Effector memory CD8-positive, alpha-beta T cell (primary cell): ENCODE measurements around the gene STIL.
"Not testable (repeated sequence)": the region's sequence is repeated elsewhere in the genome, so short reads cannot be mapped to it uniquely, and the experiment has no call there.

Source experiments
- ATAC-seq: fragments of 150-1000 bp; cut with Tn5 transposase; replicated peaks from 2 replicates; pipeline ENCODE4 v1.10.0; 2021; ENCODE audit warnings: mild to moderate bottlenecking, moderate library complexity
- DNase-seq, 3 experiments: peaks; one replicate each; pipeline ENCODE4 v3.0.0; 2021
- H3K27ac Mint-ChIP-seq, 2 donors: one replicate each; pipeline ENCODE4 v1.8.0; 2022; ENCODE audit warnings: mild to moderate bottlenecking in 2 of 2, mixed read lengths in 2 of 2, moderate library complexity in 2 of 2
- H3K27me3 Mint-ChIP-seq, 2 donors: one replicate each; pipeline ENCODE4 v1.8.0; 2022; ENCODE audit warnings: mixed read lengths in 2 of 2
- H3K36me3 Mint-ChIP-seq: one replicate; pipeline ENCODE4 v1.8.0; 2022; ENCODE audit warnings: mild to moderate bottlenecking, moderate library complexity, mixed read lengths; ENCODE audit not compliant: insufficient read depth
- H3K4me1 Mint-ChIP-seq, 2 donors: one replicate each; pipeline ENCODE4 v1.8.0; 2022; ENCODE audit warnings: low read depth in 2 of 2, mixed read lengths in 2 of 2
- H3K4me3 Mint-ChIP-seq, 2 donors: one replicate each; pipeline ENCODE4 v1.8.0; 2022; ENCODE audit warnings: mild to moderate bottlenecking in 2 of 2, mixed read lengths in 2 of 2, moderate library complexity in 2 of 2
- H3K9me3 Mint-ChIP-seq, 2 donors: one replicate each; pipeline ENCODE4 v1.8.0; 2022; ENCODE audit warnings: mixed read lengths in 2 of 2

The STIL gene

DNA sequence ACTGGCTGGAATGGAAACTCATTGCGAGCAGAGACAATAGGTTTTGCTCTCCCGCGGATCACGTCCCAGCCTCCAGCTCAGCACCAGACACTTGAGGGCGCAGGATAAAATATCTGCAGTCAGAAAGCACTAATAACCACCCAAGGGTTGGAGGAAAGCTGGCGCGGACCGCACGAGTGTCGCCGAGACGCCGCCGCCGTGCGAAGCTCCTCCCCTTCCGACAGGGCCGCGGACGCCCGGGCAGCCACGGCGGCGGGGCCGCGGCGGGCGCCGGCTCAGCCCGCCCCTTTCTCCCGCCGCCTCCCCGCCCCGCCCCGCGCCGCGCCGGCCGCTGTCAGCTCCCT, 19.6 kb upstream of the STIL start, which contains the start of gene CMPK1:
CMPK1 (plus strand) TSS at position 213 of the 344 bp plus-strand sequence. CDS start 156 bp downstream, outside the sequence.
- Mint-ChIP-seq H3K27ac (no peak within 1 kb of the TSS), H3K4me3 (no peak within 1 kb of the TSS), H3K9me3 (no peaks in the 10 kb centered on the region), H3K27me3 (no peaks in the 10 kb centered on the region), H3K4me1 (peaks cover 15 to 23% of the 10 kb centered on the region in 2 donors), H3K36me3 (no peaks in the 10 kb centered on the region)
- DNase-seq (peak; percentile 66 to 69 (median 68)), ATAC-seq (peak; percentile 76)

DNA sequence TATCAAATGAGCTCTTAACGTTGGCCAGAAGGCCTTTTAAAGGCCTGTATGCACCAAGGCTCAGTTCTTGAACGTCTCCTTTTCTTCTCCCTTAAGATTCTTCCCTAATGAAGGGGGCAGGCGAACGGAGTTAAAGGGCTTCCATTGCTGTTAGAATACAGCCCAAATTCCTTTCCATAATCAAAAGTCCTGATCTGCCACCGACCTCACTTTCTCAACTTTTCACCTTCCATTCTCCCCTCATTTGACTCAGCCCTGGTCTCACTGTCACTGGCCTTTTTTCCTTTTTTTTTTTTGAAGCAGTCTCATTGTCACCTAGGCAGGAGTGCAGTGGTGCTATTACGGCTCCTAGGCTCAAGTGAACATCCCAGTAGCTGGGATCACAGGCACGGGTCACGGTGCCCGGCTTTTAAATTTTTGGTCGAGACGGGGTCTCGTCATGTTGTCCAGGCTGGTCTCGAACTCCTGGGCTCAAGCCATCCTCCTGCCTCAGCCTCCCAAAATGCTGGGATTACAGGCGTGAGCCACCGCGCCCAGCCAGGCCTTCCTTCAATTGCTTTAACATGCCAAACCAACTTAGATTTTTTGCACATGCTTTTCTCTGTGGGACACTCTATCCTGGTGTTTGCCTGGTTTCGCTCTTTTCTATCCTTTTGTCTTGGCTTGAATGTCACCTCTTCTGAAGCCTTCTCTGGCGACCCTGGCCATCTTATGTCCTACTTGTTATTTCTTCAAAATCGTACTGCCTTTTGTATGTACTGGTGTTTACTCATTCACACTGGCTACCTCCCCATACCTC, 19.0 kb upstream of the STIL start:
- H3K27me3 Mint-ChIP-seq, result no peaks in the 10 kb centered on the region
- peaks cover 13 to 18% of the 10 kb centered on the region in 2 donors for H3K4me1 Mint-ChIP-seq
- H3K9me3 Mint-ChIP-seq, result no peaks in the 10 kb centered on the region
- DNase-seq, result no peak
- H3K27ac Mint-ChIP-seq, result no peak overlapping the region
- H3K36me3 Mint-ChIP-seq, result no peaks in the 10 kb centered on the region
- no peak overlapping the region for H3K4me3 Mint-ChIP-seq
- ATAC-seq, result no peak

DNA sequence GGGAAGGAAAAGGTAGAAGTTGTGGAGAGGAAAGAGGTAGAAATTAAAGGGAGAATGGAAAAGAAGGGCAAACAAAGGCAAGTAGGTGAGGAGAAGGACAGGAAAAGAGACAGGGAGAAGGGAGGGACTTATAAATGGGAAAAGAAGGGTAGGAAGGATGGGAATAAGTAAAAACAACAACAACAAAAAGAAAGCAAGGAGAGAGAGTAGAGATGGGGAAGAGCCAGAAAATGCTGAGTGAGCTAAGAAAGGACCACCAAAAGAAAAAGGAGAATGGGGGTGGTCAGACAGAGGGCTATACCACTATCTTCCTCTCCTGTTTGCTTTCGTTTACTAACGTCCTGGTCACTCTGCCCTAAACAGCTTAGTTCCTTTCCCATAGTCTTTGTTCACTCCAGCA, 17.9 kb upstream of the STIL start:
- H3K4me3 Mint-ChIP-seq, result no peak overlapping the region

DNA sequence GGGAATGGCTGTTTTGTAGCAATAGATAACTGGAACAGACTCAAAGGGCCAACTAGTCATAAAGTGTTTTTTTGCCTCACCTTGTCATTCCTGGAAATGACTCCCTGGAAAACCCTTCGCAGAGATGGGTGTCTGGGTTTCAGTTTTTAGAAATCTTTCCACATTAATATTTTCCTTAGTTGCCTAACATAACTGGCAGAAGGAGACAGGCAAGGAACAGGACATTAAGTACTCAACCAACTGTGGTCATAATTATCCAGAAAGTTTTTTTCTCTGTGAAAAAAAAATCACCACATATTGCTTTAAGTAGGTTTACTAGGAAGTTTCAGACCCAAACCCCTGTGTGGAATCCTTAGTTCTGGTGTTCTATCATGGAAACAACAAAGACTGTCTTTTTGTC, 16.3 kb upstream of the STIL start:
- H3K27ac Mint-ChIP-seq, result no peak overlapping the region
- DNase-seq, result no peak
- H3K4me1 Mint-ChIP-seq, result peaks cover 5 to 10% of the 10 kb centered on the region in 2 donors
- no peaks in the 10 kb centered on the region for H3K36me3 Mint-ChIP-seq
- H3K9me3 Mint-ChIP-seq, result no peaks in the 10 kb centered on the region
- no peak overlapping the region for H3K4me3 Mint-ChIP-seq
- no peak for ATAC-seq
- no peaks in the 10 kb centered on the region for H3K27me3 Mint-ChIP-seq

More for the DNA sequence above, 17.9 kb upstream of the STIL start:
- H3K27me3 Mint-ChIP-seq, result no peaks in the 10 kb centered on the region
- H3K27ac Mint-ChIP-seq, result no peak overlapping the region
- DNase-seq (no peak), ATAC-seq (no peak)
- H3K36me3 Mint-ChIP-seq, result no peaks in the 10 kb centered on the region
- peaks cover 13 to 15% of the 10 kb centered on the region in 2 donors for H3K4me1 Mint-ChIP-seq
- no peaks in the 10 kb centered on the region for H3K9me3 Mint-ChIP-seq

DNA sequence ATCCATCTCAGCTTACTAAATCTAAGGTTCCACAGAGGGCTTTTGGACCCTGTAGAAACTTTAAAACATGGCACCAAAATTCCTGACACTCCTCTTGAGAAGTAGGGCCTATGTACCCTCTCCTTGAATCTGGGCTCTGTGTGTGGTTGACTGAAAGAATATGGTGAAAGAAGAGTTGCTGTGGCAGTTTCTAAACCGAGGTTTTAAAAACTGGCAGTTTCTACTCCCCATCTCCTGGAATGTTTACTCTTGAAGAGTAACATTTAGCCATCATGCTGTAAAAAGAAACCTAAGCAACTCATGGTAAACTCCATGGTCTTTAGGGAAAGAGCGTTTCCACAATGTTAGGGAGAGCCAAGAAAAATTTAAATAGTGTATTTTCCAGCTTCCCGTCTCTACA, 15.0 kb upstream of the STIL start:
- H3K36me3 Mint-ChIP-seq, result no peaks in the 10 kb centered on the region
- H3K4me1 Mint-ChIP-seq, result no peaks in the 10 kb centered on the region
- DNase-seq, result no peak
- H3K27me3 Mint-ChIP-seq, result no peaks in the 10 kb centered on the region
- H3K9me3 Mint-ChIP-seq, result no peaks in the 10 kb centered on the region
- no peak for ATAC-seq
- H3K4me3 Mint-ChIP-seq, result no peak overlapping the region
- peak overlapping the region in 1 of 2 donors; percentile 41 for H3K27ac Mint-ChIP-seq

DNA sequence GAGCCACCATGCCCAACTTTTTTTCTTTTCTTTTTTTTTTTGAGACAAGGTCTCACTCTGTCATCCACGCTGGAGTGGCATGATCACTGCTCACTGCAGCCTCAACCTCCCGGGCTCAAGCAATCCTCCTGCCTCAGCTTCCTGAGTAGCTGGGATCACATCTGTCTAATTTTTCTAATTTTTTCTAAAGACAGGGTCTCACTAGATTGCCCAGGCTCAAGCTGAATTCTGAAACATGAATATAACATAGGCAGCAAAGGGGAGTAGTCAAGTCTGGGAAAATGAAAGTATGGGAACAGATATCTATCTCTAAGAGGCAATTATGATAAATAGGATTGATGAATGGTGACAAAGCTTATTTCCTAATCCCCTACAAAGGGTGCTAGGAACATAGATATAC, 12.3 kb upstream of the STIL start:
- H3K4me1 Mint-ChIP-seq, result no peaks in the 10 kb centered on the region
- no peaks in the 10 kb centered on the region for H3K9me3 Mint-ChIP-seq
- H3K27ac Mint-ChIP-seq, result no peak overlapping the region
- DNase-seq, result no peak
- no peak overlapping the region for H3K4me3 Mint-ChIP-seq
- no peak for ATAC-seq
- no peaks in the 10 kb centered on the region for H3K36me3 Mint-ChIP-seq
- H3K27me3 Mint-ChIP-seq, result no peaks in the 10 kb centered on the region

DNA sequence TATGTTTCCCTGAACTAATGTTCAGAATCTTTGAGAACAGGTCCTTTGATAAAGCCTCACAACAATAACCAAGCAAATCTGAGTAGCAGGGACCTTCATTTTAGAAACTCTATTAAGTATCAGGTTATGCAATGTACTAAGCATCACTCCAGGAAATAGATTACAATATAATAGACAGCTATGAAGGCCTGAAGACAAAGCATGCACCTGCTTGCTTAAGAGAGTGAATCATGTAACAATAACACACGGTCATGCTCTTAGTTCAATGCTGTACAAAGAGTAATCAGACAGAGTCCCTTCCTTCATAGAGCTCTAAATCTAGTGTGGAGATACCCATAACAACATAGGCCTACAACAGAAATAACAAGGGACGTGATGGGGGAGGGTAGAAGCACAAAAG, 11.6 kb upstream of the STIL start:
- no peaks in the 10 kb centered on the region for H3K9me3 Mint-ChIP-seq
- H3K36me3 Mint-ChIP-seq, result no peaks in the 10 kb centered on the region
- ATAC-seq (no peak), DNase-seq (no peak)
- H3K4me3 Mint-ChIP-seq, result no peak overlapping the region
- H3K27me3 Mint-ChIP-seq, result no peaks in the 10 kb centered on the region
- H3K4me1 Mint-ChIP-seq, result no peaks in the 10 kb centered on the region
- peak overlapping the region in 1 of 2 donors; percentile 67 for H3K27ac Mint-ChIP-seq

DNA sequence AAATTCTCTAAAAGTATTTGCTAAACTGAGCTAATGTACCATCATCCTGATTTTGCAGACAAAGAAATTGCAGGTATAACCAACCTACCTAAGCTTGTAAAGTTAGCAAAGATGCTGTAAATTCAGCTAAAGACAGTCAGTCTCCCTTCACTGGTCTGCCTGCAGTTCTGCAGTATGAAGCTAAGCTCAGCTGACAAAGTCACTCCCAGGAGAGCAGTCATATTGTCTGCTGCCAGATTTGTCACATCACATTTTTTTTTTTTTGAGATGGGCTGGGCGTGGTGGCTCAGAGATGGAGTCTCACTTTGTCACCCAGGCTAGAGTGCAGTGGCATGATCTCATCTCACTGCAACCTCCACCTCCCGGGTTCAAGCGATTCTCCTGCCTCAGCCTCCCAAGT, 10.7 kb upstream of the STIL start:
- no peaks in the 10 kb centered on the region for H3K36me3 Mint-ChIP-seq
- H3K27me3 Mint-ChIP-seq, result no peaks in the 10 kb centered on the region
- ATAC-seq, result no peak
- DNase-seq, result no peak
- no peak overlapping the region for H3K4me3 Mint-ChIP-seq
- H3K9me3 Mint-ChIP-seq, result no peaks in the 10 kb centered on the region
- H3K4me1 Mint-ChIP-seq, result no peaks in the 10 kb centered on the region
- no peak overlapping the region for H3K27ac Mint-ChIP-seq

DNA sequence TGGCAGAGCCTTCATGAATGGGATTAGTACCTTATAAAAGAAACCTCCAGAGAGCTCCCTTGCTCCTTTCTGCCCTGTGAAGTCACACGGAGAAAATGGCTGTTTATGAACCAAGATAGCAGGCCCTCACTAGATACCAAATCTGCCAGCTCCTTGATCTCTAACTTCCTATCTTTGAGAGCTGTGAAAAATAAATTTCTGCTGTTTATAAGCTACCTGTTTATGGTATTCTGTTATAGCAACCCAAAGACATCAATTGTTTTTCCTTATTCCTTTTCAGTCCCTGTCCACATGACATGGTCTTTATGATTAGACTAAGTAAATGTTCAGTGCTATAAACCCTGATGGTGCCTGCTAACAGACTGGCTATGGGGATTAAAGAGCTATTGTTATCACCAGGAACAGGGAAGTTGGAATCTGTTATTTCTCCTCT, 9.7 kb upstream of the STIL start:
- ATAC-seq, result no peak
- no peaks in the 10 kb centered on the region for H3K27me3 Mint-ChIP-seq
- no peak for DNase-seq

DNA sequence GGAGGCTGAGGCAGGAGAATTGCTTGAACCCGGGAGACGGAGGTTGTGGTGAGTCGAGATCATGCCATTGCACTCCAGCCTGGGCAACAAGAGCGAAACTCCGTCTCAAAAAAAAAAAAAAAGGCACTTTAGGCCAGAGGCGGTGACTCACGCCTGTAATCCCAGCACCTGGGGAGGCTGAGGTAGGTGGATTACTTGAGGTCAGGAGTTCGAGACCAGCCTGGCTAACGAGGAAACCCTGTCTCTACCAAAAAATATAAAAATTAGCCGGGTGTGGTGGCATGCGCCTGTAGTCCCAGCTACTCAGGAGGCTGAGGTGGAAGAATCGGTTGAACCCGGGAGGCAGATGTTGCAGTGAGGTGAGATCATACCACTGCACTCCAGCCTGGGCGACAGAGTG, 6.0 kb upstream of the STIL start:
- not testable (repeated sequence) for H3K4me1 Mint-ChIP-seq, ATAC-seq, H3K9me3 Mint-ChIP-seq, DNase-seq, H3K27me3 Mint-ChIP-seq, H3K27ac Mint-ChIP-seq, H3K36me3 Mint-ChIP-seq, H3K4me3 Mint-ChIP-seq

More for the DNA sequence above, 9.7 kb upstream of the STIL start:
- Mint-ChIP-seq H3K4me3 (no peak overlapping the region), H3K4me1 (no peaks in the 10 kb centered on the region), H3K27ac (no peak overlapping the region), H3K36me3 (no peaks in the 10 kb centered on the region), H3K9me3 (no peaks in the 10 kb centered on the region)

DNA sequence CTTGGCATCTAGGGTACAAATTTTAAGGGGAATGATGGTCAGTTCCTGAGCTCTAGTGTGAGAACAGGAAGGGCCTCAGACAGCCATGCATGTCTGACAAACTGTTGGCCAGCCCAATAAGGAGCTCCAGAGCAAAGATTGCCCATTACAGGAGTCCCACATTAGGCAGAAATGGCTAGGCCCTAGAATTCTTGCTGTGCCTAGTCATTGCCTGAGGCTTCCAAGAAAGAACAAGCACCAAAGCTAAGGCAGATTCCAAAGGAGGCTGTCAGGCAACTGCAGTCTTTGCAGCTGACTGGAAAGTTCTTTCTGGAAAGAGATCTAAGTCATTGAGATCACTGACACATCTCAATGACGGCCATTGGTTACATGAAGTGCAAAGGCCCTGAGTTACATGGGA, 3.9 kb upstream of the STIL start:
- DNase-seq, result no peak

DNA sequence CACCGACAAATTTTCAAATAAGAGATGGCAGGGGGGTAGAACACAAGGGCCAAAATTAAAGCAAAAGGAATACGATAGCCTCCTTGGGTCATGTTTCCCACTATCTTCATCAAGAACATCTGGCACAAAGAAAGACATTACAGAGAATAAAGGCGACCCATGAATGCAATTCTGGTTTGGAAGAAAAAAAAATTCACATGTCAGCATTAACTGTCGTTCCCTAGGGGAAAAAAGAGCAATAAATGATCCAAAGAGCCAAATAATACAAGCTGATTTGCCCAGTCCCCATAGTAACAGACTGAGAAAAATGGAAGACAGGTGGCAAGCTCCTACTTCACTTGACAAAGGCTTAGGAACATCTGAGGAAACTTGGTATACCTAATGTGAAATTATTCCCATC, 4.5 kb downstream of the STIL start:
- Mint-ChIP-seq H3K9me3 (no peaks in the 10 kb centered on the region), H3K27me3 (no peaks in the 10 kb centered on the region), H3K36me3 (peaks cover 13% of the 10 kb centered on the region), H3K4me1 (peaks cover 10 to 15% of the 10 kb centered on the region in 2 donors), H3K27ac (no peak overlapping the region), H3K4me3 (no peak overlapping the region)
- ATAC-seq (no peak), DNase-seq (no peak)

More for the DNA sequence above, 3.9 kb upstream of the STIL start:
- Mint-ChIP-seq H3K9me3 (no peaks in the 10 kb centered on the region), H3K4me3 (no peak overlapping the region), H3K27me3 (no peaks in the 10 kb centered on the region), H3K4me1 (peaks cover 8 to 10% of the 10 kb centered on the region in 2 donors), H3K36me3 (peaks cover 12% of the 10 kb centered on the region), H3K27ac (no peak overlapping the region)
- ATAC-seq, result no peak

DNA sequence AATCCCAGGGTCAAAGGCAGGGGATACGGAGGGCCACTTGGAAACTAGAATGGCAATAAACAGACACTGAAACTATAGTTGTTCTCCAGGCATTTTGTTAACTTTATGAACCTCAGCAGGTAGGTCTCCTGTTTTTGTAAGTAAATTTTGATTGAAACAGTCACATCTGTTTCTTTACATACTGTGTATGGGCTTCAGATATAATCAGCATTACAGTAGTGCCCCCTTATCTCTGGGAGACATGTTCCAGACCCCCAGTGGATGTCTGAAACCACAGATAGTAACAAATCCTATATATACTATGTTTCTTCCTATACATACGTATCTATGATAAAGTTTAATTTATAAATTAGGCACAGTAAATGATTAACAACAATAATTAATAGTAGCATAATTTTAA, 11.5 kb downstream of the STIL start:
- ATAC-seq, result no peak
- Mint-ChIP-seq H3K9me3 (no peaks in the 10 kb centered on the region), H3K27me3 (no peaks in the 10 kb centered on the region), H3K4me3 (no peak overlapping the region), H3K27ac (no peak overlapping the region), H3K4me1 (no peaks in the 10 kb centered on the region), H3K36me3 (peaks cover 6% of the 10 kb centered on the region)
- DNase-seq, result no peak

DNA sequence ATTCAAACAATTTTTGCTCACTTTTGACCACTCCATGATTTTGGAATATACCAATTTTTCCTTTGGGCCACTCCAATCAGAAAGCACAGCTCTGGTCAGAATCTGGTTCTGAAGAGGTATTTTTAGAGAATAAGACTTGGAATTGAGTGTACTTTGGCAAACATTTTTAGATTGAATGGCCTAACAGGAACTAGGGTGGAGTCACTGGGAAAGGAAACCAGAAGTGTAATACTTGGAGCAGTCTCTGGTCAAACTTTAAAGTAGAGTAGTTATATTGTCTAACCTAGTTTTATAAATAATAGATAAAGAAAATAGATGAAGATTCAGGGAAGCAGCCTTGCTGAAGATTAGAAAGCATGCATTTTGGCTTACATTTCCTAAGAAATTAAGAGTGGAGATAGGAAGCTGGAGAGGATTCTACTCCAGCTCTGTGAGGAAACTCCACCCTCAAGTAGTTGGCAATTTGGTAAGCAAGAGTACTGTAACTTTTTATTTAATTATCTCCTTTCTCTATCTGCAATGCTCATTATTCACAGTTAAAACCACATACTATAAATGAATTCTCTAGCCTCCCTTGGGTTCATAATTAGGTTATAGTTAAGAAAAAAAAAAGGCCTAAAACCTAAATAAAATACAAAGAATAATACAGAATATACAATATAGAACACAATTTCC, 15.8 kb downstream of the STIL start:
- DNase-seq, result no peak
- ATAC-seq, result no peak
- Mint-ChIP-seq H3K36me3 (no peaks in the 10 kb centered on the region), H3K9me3 (no peaks in the 10 kb centered on the region), H3K27me3 (no peaks in the 10 kb centered on the region), H3K4me1 (no peaks in the 10 kb centered on the region), H3K27ac (no peak overlapping the region), H3K4me3 (no peak overlapping the region)
